EH (cell line): ENCODE results near the gene FOXC2.

Source experiments
- DNase-seq: peaks from one replicate; pipeline ENCODE4 v3.0.0-alpha.2; 2015; ENCODE audit warnings: low read depth

FOXC2 gene

DNA sequence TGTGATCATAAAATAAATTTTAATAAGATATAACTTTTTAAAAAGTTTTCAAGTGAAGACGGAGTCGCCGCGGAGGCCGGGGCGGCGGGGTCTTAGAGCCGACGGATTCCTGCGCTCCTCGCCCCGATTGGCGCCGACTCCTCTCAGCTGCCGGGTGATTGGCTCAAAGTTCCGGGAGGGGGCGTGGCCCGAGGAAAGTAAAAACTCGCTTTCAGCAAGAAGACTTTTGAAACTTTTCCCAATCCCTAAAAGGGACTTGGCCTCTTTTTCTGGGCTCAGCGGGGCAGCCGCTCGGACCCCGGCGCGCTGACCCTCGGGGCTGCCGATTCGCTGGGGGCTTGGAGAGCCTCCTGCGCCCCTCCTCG, at the start of gene FOXC2:
TSS of gene FOXC2 (plus strand) at position 229 of the 365 bp plus-strand sequence. CDS start 507 bp downstream, outside the sequence.
- peak; percentile 95 for DNase-seq

DNA sequence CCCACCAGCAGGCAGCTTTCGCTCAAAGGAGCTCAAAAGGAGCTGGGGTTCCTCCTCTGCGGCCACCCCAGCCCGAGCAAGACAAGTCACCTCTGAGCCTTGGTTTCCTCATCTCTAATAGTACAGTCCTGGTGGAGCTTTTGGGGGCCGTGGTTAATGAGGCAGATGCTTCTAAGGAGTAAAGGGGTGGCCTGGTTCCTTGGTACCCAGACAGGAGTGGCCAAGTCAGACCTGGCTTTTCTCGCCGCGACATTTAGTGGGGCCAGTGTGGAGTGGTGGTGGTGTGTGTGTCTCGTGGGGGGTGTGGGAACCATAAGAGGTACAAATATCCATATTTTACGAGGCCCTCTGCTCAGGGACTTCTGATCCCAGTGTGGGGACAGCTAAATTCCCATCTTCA, 49.6 kb upstream of the FOXC2 start:
- no peak for DNase-seq

DNA sequence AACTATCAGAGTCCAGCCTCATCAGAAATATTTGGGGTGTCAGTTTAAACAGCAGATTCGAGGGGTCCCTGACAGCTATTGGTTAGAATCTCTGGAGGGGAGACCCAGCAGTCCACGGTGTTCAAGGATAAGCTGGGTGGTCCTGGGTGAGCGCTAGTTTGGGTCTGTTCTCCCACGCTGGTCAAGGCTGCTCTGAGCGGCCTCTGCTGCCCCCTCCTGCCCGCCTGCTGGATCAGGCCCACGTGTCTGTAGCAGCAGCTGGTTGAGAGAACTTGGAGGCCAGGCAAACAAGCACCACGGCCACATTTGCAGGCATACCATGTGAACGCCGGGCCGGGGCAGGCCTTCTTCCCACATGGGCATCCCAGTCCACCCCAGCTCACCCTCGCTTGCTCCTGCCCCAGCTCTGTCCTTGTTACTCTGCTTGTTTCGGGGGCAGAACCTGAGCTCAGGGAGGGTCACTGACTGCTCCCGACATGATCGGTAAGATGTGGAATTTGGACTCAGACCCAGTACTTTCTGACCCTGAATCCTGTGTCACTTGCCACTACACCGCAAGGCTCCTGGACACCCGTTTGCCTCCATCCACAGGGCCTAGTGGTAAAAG, 48.9 kb upstream of the FOXC2 start:
- peak; percentile 74 for DNase-seq

DNA sequence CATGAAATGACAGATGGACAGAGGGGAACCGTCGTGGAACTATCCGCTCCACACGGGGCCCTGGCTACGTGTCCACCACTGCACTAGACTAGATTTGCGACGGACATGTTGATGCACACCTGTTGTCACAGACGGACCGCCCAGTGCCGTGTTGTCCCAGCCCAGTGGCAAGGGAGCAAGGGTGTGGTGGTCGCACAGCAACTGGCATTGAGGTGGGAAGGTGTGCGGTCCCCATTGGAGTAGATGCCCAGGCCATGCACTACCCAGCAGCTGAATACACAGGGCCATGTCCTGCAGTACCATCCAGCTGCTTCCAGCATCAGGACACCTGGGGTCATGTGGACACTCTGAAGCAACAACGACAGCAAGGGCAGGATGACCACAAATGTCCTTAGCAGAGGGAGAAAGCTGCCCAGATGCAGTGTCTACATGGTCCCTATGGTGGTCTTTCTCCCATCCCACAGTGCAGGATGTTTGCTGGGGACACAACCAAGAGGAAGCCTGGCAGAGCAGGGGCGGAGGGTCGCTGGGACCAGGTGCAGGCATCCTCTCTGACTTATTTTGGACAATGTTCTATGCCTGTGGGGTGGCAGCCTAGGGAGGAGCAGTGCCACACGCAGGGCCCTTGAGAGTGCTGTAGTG, 47.5 kb upstream of the FOXC2 start:
- DNase-seq = no peak

DNA sequence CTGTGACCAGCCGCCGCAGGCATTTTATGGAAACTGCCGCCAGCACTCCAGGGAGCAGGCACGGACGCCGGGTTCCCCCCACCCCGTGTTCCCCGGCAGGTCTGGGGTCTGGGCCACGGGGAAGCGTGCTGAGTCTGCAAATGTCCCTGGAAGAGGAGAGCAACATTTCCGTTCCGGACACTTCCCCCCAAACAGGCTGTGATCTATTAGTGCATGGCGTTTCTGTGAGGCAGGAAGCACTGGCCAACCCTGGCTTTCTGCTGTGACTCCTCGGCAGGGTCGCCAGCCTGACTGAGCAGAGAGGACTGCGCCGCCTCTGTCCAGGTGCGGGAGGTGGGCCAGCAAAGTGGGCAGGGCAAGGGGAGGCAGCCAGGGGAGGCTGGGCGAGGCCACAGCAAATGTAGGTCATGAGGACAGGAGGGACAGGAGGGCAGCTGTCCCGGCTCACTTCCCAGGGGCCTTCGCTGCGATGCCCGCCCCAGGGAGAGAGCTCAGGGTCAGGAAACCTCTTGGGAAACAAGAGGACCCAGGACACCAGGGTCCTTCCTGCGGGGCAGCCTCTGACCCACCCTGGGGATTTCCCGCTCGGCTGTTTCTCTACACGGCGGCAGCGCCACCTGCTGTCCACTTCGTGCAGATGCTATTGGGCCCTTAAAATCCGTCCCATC, 46.8 kb upstream of the FOXC2 start:
- DNase-seq = peak; percentile 65

DNA sequence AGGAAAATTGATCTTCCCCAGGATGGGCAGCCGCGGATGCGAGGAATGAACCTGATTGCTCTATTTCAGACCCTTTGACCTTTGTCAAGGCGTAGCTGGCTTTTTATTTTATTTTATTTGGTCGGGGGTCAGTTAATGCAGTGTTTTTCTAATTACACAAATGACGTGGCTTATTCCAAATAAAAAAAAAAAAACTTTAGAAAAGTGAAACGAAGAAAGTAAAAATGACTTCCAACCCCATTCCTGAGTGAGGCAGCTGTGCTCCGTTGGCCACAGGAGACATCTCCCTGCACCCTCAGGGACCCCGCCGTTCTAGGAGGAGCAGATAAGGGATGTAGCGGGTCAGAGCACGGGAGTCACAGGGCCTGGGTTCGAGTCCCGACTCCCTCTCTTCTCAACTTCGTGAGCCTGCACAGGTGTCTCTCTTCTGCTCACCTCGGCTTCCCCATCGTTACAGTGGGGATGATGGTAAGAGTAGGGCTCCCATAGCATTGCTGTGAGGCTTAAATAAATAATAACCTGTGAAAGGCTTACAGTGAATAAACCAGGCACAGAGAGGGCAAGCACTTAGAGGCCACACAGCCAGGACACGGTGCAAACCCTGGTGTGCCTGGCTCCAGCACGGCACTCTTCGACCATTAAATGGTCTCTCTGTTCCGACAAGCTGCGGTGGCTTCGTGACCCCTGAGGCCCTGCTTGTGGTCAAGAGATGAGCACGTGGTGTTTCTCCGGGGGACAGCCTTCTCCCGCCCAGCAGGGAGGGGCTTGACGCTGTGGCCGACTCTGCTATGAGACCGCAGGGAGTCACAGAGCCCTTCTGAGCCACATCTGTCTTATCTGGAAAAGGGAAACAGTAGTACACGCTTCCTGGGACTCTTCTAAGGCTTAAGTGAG, 46.1 kb upstream of the FOXC2 start:
- DNase-seq = no peak

DNA sequence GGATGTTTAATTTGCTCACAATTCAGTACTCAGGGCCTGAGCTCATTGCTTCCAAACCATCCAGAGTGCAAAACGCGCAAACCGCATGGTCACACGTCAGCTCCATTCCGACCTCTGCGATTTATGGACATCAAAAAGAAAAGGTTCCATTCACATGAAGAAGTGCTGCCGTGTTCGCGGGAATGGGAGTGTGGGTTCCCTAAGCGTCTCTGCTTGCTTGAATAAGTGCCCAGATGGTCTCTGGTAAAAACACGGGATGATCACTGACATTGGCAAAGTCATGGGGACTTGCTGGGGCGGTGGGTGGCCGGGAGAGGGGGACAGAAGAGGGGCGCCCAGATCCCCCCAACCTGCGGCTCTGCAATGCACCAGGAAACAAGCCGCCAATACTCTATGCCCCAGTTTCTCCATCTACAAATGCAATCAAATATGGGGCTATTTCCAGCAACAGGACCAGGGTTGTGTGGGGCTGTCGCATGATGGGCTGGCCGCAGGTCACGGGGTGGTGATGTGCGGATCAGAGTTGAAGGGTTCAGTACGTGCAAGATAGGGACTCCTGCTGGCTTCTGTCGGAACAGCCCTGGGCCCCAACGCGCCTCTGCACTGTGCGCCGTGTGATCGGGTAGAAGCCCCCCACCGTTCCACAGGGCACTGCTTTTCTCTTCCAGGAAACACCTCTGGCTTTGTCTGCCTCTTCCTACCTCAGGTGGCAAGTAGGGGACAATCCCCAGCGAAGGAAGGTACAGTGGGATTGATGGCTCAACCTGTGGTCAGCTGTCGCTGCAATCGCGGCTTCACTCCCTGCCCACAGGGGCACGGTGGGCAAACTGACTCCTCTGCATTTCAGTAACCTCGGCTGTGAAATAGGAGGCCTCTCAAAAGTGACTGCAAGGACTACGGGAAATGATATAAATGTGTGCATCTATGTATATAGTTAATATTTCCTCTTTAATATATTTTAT, 45.1 kb upstream of the FOXC2 start:
- no peak for DNase-seq

DNA sequence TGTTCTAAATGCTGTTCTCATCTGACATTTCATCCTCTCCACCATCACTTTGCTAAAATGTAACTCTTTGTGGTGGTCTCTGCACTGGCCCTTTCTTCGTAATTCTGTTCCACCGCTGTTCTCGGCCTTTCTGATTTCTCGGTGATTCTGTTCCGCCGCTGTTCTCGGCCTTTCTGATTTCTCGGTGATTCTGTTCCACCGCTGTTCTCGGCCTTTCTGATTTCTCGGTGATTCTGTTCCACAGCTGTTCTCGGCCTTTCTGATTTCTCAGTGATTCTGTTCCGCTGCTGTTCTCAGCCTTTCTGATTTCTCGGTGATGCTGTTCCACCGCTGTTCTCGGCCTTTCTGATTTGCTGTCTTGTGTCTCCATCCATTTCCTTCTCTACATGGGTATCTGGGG, 44.0 kb upstream of the FOXC2 start:
- no peak for DNase-seq

DNA sequence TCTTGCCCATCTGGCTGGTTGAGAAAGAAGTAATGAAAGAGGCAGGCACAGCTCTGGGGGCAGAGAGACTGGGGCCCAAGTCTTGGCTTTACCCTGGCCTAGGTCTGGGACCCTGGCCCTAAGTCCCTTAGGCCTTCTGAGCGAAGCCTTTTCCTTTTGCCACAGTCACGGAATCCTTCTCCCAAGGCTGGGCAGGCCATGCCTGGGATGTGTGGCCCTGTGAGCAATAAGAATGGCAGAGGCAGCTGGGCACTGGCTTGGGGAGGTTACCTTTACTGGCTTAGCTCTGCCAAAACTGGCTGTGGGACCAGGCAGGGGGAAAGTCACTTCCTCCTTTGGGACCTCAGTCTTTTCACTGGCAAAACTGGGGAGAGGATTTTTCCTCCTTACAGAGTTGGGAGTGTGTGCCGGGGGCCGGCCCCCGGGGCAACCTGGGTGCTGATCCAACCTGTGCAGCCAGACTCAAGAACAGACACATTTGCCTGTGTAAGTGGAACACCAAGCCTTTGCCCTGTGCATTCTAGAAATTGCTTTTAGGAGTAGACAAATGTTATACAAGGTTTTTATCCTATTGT, 43.4 kb upstream of the FOXC2 start:
- no peak for DNase-seq

DNA sequence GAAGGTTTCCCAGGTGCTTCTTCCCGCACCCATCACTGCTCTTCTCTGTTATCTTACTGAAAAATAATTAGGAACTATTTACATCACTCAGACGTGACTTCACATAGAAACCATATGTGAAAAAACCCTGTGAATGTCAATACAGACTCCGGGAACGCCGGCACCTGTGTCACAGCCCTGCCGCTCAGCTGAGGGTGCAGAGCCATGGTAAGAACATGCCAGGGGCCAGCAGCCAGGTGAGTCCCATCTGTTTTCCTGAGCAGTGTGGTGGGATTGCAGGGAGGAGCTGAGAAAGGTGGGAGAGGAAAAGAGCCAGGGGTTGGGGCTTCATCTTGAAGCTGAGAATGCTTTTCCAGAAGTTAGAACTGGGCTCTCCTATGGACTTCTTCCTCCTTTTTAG, 42.6 kb upstream of the FOXC2 start:
- no peak for DNase-seq

DNA sequence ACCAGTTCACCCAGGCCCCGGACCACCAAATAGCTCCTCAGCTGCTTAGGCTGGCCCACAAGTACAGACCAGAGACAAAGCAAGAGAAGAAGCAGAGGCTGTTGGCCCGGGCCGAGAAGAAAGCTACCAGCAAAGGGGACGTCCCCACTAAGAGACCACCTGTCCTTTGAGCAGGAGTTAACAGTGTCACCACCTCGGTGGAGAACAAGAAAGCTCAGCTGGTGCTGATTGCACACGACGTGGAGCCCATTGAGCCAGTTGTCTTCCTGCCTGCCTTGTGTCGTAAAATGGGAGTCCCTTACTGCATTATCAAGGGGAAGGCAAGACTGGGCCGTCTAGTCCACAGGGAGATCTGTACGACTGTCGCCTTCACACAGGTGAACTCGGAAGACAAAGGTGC, 40.9 kb upstream of the FOXC2 start:
- no peak for DNase-seq

DNA sequence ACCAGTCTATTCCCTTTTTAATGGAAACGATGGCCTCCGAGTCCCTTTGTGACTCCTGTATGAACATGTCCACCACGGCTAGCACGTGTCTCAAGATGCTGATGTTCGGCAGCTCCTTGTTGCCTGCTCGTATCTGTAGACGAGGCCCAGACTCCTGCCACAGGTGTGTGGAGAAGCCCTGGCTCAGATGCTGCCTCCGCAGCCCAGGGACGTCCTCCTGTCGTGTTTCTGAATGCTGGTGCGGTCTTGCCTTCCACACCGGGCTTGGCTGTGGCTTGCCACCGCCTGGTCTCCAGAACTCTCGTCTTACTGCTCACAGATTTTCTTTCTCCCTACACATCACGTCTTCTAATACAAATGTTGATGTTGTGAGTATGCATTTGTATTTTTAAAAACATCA, 39.3 kb upstream of the FOXC2 start:
- no peak for DNase-seq

DNA sequence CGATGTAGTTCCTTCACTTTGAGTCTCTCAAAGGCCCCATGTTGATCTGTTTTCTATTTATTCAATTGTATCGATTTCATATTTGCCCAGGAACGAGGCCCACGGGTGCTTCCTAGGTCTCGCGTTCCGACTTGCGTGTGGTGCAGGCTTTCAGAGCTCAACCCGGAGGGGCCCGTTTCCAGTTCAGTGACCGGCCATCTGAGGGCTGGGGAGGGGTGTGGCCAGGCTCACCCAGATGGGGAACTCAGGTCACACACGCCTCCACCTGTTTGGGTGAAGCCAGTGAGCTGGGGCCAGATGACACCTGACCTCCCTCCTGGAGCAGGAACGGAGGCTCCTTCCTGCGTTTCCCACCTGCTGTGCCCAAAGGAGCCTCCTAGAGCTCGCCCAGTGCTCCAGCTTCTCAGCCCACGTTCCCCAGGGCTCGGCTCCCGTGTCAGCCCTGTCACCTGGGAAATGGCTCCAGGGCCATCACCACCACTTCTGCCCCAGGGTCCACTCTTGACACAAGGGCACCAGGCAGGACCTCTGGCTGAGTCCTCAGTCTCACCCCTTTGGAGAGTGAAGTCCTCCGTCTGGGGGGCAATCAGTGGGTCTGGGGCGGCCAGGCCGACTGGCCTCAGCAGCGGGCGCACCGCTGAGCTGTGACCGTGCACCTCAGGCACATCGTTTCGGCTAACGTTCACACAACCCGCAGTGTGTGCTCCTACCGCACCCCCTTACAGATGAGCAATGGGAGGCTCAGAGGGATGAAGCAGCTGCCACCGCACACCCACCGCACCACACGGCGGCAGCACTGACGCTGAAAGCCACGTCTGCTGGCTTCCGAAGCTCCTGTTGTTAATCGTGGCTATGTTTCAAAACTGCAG, 38.3 kb upstream of the FOXC2 start:
- DNase-seq = no peak

DNA sequence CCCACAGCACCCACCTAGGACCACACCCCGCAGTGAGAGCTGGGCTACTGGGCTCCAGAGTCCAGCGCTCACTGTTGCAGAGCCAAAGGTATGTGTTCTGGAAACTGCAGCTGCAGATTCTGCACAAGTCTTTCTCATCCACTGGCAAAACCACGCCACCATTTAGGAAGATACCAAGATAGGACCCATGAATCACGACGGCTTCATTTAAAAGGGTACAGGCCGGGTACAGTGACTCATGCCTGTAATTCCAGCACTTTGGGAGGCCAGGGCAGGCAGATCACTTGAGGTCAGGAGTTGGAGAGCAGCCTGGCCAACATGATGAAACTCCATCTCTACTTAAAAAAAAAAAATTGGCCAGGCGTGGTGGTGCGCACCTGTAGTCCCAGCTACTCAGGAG, 37.5 kb upstream of the FOXC2 start:
- DNase-seq = peak; percentile 81

DNA sequence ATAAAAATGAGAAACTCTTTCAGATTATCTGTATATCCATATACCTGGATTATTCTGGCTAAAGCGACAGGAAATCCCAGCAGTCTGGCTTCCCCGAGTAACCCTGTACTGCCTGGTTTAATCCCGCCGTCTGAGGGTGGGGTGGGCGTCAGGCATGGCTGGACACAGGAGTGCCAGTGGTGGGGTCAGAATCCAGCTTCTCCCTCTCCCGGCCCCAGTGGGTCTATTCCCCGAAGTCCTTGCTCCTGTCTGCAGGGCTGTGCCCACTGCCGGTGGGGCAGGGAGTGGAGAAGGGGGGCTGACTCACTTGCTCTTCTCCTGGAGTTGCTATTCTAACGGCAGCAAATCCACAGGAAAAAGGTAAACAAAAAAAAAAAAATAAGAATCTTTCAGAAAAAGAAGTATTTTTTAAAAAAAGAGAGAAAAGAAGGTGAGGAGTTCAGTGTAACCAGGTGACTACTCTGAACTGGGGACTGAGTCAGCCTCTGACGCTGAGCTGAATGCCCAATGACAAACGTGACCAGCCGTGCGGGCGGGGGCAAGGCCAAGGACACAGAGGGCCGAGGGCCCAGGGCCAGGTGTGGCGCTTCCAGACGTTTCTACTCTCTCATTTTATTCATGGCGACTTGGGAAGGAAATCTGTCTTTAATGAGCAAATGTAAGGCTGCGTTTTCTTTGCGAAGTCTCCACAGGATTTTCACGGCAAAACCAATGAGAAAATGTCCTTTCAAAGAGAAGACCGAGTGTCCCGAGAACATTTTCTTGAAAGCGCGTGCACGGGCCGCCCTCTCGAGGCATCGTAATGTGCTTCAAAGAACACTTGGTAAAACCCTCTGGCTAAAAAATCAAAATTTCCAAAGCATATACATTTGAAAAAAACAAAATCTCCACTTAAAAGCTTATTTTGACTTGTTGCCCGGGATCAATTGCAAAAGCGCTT, 36.1 kb upstream of the FOXC2 start:
- DNase-seq = no peak

DNA sequence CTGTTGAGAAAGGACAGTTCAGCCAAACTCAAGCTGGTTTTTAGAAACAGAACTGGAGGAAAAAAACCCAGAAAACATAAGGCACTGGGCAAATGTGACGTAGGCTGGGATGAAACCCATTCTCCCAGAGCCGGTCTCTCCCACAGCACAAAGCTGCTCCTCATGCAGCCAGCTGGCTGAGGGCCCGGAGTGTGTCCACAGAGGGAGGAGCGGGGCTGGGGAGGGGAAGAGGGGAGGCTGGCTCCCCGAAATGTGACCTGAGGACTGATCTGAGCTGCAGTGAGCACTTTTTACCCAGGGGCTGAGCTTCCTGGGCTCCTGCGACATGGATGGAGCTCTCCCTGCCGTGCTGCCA, 35.5 kb upstream of the FOXC2 start:
- DNase-seq = no peak

DNA sequence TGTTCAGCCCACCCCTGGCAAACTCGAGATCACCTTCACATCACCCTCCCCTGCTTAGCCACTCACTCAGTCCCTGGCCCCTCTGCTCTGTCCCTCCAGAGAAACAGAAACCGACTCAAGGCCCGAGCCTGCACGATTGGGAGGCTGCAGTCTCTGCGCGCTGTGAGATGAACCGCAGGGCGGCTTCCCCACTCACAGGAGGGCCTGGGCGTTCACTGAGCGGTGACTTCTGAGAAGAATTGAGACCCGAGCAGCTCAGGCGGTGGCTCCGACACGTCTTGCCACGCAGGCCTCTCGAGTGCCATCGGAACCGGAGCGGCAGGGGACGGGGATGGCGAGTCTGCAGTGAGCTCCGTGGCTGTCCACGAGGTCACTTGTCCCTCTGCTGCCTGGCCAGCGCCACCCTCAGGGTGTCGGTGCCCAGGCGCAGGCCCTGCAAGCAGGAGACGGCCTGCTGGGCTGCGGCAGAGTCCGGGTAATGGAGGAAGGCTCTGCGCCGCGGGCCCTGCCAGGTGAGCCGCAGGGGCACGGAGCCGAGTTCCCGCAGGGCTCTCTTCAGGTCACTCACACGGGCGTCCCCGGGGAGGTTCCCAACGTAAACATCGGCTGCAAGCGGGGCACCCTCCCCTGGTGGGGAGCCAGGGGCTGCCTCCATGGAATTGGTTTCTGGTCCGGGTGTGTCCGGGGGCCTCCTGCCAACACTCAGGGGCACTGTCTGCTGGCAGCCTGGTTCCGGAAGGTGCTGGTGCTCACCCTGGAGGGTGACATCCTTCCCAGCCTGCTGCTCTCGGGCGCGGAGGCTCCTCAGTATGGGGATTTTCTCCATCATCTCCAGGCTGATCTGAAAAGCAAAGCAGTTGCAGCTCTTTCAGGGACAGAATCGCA, 34.7 kb upstream of the FOXC2 start:
- no peak for DNase-seq

DNA sequence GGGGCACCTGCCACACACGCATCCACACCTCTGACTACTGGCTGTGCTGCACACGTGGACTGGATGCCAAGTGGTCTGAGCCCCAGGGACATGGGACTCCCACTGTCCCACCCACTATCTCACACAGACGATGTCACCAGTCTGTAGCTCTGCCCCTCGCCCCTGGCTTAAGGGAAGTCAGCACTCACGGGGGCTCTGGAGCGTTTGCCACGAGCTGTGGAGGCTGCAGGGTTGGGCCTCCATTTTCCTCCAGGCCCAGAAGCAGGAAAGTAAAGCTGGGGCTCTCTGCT, 34.2 kb upstream of the FOXC2 start:
- no peak for DNase-seq
